Osteoblast (primary cell): ENCODE data around the gene NARF. TPM values are rescaled to one million over a fixed set of nuclear protein-coding genes. Genes with fewer than 3 reads are reported as not detected.

Experiments
- DNase-seq: peaks from one replicate; pipeline ENCODE4 v3.0.0; 2011; ENCODE audit warnings: low spot score, mixed read lengths; ENCODE audit not compliant: insufficient read length; ENCODE audit errors: missing footprints
- H2AFZ ChIP-seq: 2 replicates; pipeline ENCODE4 v1.6.0; 2011; ENCODE audit warnings: mild to moderate bottlenecking, low read length
- H3K27ac ChIP-seq: 2 replicates; pipeline ENCODE4 v1.5.1; 2011; ENCODE audit warnings: mild to moderate bottlenecking, low read depth, low read length, moderate library complexity
- H3K27me3 ChIP-seq: 2 replicates; pipeline ENCODE4 v1.6.0; 2012; ENCODE audit warnings: mild to moderate bottlenecking, control low read depth, inconsistent platforms, low read length, moderate library complexity; ENCODE audit not compliant: insufficient read depth
- H3K36me3 ChIP-seq: 2 replicates; pipeline ENCODE4 v1.5.1; 2011; ENCODE audit warnings: mild to moderate bottlenecking, low read length, control low read depth, moderate library complexity; ENCODE audit not compliant: insufficient read depth
- H3K4me1 ChIP-seq: 2 replicates; pipeline ENCODE4 v1.5.1; 2011; ENCODE audit warnings: mild to moderate bottlenecking, low read length, control low read depth, moderate library complexity; ENCODE audit not compliant: insufficient read depth
- H3K4me2 ChIP-seq: 2 replicates; pipeline ENCODE4 v1.6.0; 2011; ENCODE audit warnings: mild to moderate bottlenecking, low read length; ENCODE audit not compliant: insufficient read depth
- H3K4me3 ChIP-seq: fragments of 200-600 bp; sonication (generic); 3 replicates; pipeline ENCODE4 v1.5.1; 2012; ENCODE audit warnings: mild to moderate bottlenecking, low read length, inconsistent platforms; ENCODE audit not compliant: insufficient read depth
- H3K79me2 ChIP-seq: 2 replicates; pipeline ENCODE4 v1.6.0; 2012; ENCODE audit warnings: mild to moderate bottlenecking, low read length, control low read depth, inconsistent platforms; ENCODE audit not compliant: insufficient read depth
- H3K9me3 ChIP-seq: 2 replicates; pipeline ENCODE4 v1.5.1; 2011; ENCODE audit warnings: low read depth, low read length, control low read depth
- H4K20me1 ChIP-seq: 2 replicates; pipeline ENCODE4 v1.6.0; 2012; ENCODE audit warnings: mild to moderate bottlenecking, low read length, control low read depth; ENCODE audit not compliant: insufficient read depth
- CTCF ChIP-seq: IDR thresholded peaks from 2 replicates; pipeline ENCODE4 v1.5.1; 2011; ENCODE audit warnings: mild to moderate bottlenecking, low read depth, low read length, moderate library complexity; ENCODE audit errors: extremely low read depth
- total RNA-seq: library from RNA; depleted of rRNA; stranded (reverse); fragments of >200 nt; gene quantifications from 2 replicates; pipeline ENCODE4 v1.2.3, GENCODE V29; 2012

NARF gene
- total RNA-seq, 1 donor, result 34.4 TPM

GRCh38 chr17:82491533-82491932 lies 33.0 kb downstream of the NARF start:
- TF ChIP-seq CTCF, result no peak
- H3K27ac ChIP-seq, result no peak overlapping the region
- no peak overlapping the region for H2AFZ ChIP-seq
- peaks cover 3% of the 10 kb centered on the region for H4K20me1 ChIP-seq
- peaks cover 32% of the 10 kb centered on the region for H3K4me1 ChIP-seq
- DNase-seq, result peak; percentile 39
- H3K79me2 ChIP-seq, result no peaks in the 10 kb centered on the region
- no peaks in the 10 kb centered on the region for H3K9me3 ChIP-seq
- H3K36me3 ChIP-seq, result no peaks in the 10 kb centered on the region
- no peak overlapping the region for H3K4me2 ChIP-seq
- no peaks in the 10 kb centered on the region for H3K27me3 ChIP-seq
- no peak overlapping the region for H3K4me3 ChIP-seq

GRCh38 chr17:82492643-82493225 lies 34.2 kb downstream of the NARF start:
- no peak for TF ChIP-seq CTCF
- H3K4me1 ChIP-seq, result peaks cover 40% of the 10 kb centered on the region

GRCh38 chr17:82493226-82493781 lies 34.8 kb downstream of the NARF start:
- Histone ChIP-seq H3K9me3 (no peaks in the 10 kb centered on the region), H3K27me3 (no peaks in the 10 kb centered on the region), H3K4me1 (peaks cover 40% of the 10 kb centered on the region), H3K27ac (peak overlapping the region; percentile 72), H3K79me2 (no peaks in the 10 kb centered on the region), H3K4me3 (peak overlapping the region; percentile 1), H2AFZ (peak overlapping the region; percentile 0), H3K4me2 (peak overlapping the region; percentile 37), H4K20me1 (peaks cover 3% of the 10 kb centered on the region), H3K36me3 (no peaks in the 10 kb centered on the region)
- DNase-seq, result peak; percentile 46
- TF ChIP-seq CTCF, result no peak

More at GRCh38 chr17:82492643-82493225, 34.2 kb downstream of the NARF start:
- Histone ChIP-seq H4K20me1 (peaks cover 3% of the 10 kb centered on the region), H3K9me3 (no peaks in the 10 kb centered on the region), H3K79me2 (no peaks in the 10 kb centered on the region), H2AFZ (peak overlapping the region; percentile 0), H3K4me2 (peak overlapping the region; percentile 37), H3K27me3 (no peaks in the 10 kb centered on the region), H3K36me3 (no peaks in the 10 kb centered on the region), H3K4me3 (peak overlapping the region; percentile 1), H3K27ac (peak overlapping the region; percentile 72)
- DNase-seq, result peak; percentile 96

GRCh38 chr17:82494236-82495055 lies 35.9 kb downstream of the NARF start:
- Histone ChIP-seq H3K27ac (no peak overlapping the region), H3K4me1 (peaks cover 35% of the 10 kb centered on the region), H3K79me2 (no peaks in the 10 kb centered on the region), H3K4me2 (no peak overlapping the region), H3K36me3 (no peaks in the 10 kb centered on the region), H4K20me1 (peaks cover 3% of the 10 kb centered on the region), H3K4me3 (no peak overlapping the region), H3K9me3 (no peaks in the 10 kb centered on the region), H3K27me3 (no peaks in the 10 kb centered on the region), H2AFZ (no peak overlapping the region)
- peak; percentile 99 for DNase-seq
- TF ChIP-seq CTCF, result peak; percentile 95
